Left ventricle myocardium superior (tissue), 1 donor: ENCODE results near the gene TPST2. TPM values are rescaled to one million over a fixed set of nuclear protein-coding genes. Genes with fewer than 3 reads are reported as not detected.

ENCODE experiments used
- ATAC-seq: fragments of 200-7000 bp; cut with Tn5 transposase; one replicate; pipeline ENCODE4 v1.9.1; 2020; ENCODE audit warnings: mild to moderate bottlenecking, moderate library complexity
- DNase-seq: peaks from one replicate; pipeline ENCODE4 v3.0.0-alpha.2; 2020
- intact Hi-C: fragments of 100-400 bp; cut with micrococcal nuclease; formaldehyde crosslinking; loops from one replicate; pipeline ENCODE4 v1.11.0; 2022
- total RNA-seq: library from RNA; stranded (reverse); fragmentation: NEBNext Ultra II Directional; extraction: Animal tissue kit (Norgen Biotek cat#: 25700); gene quantifications from one replicate; pipeline ENCODE4 v1.2.1, GENCODE V29; 2021
- donor health status: DM: no; HTN: yes; CAD: no; lungs with severe emphysema.

TPST2 gene
- total RNA-seq, 1 donor from 2014 or later, result 27.1 TPM

DNA sequence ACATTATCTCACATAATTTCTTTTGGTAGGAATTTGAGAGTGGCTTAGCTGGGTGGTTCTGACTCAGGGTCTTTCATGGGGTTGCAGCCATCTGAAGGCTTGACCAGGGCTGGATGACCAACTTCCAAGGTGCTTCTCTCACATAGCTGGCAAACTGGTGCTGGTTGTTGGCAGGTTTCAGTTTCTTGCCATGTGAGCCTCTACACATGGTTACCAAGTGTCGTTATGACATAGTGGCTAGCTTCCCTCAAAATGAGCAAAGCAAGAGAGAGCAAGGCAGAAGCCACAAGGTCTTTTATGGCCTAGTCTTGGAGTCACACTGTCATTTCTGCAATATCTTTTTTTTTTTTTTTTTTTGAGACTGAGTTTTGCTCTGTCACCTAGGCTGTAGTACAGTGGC is 73.4 kb downstream of the TPST2 start:
- ATAC-seq, result no peak
- DNase-seq, result no peak
- intact Hi-C loops, result no loop called here

DNA sequence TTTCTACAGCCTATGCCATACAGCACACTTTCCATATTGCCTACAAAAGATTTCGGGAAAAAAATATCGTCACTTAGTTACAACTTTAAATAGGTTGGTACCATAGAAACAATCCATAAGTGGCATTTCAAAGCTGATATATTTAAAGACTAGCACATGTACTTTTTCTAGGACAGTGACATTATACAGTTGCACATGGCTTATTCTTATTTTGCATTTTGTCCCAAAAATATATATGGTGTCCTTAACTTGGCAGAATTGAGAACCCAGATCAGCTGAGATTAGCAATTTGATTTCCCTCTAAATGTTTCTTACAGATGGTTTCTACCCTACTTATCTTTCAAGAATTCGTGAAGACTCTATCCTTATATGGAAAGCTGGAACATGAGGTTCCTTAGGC is 74.0 kb downstream of the TPST2 start:
- DNase-seq (no peak), ATAC-seq (no peak)
- intact Hi-C loops, result no loop called here

DNA sequence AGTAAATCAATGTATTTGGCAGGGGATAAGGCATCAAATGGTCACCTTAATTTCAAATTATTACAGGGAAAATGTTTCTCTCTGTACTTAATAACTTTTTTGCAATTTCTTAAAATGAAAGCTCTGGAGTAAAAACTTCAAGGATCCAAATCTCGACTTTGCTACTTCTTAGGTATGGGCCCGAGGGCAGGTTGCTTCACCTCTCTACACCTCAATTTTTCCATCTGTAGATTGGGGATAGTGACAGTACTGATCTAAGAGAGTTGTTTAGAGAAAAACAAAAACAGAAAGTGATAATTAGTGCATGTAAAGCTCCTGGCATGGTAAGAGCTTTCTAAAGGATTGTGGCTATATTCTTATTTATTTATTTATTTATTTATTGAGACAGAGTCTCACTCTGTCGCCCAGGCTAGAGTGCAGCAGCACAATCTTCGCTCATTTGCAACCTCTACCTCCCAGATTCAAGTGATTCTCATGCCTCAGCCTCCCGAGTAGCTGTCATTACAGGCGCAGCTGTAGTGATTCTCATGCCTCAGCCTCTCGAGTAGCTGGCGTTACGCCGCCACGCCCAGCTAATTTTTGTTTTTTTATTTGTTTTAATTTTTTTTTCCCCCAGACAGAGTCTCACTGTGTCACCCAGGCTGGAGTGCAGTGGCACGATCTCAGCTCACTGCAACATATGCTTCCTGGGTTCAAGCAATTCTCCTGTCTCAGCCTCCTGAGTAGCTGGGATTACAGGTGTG is 75.3 kb downstream of the TPST2 start:
- DNase-seq, result no peak
- intact Hi-C loops, result no loop called here
- no peak for ATAC-seq

DNA sequence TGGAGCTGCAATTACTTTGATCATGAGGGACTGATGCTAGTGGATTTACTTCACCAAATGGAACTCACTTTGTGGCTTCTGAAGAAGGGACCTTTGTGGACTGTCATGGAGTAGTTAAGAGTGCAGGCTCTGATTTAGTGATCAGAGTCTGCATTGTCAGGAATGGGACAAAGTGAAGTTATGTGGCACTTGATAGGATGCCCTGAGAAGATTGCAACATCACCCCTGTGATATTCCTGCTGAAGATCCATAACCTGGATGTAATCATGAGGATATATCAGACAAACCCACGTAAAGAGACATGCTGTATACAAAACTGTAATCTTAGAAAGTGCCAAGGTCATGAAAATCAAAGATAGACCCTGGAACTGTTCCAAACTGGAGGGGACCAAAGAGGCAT is 76.1 kb downstream of the TPST2 start:
- intact Hi-C loops, result no loop called here
- ATAC-seq, result no peak

DNA sequence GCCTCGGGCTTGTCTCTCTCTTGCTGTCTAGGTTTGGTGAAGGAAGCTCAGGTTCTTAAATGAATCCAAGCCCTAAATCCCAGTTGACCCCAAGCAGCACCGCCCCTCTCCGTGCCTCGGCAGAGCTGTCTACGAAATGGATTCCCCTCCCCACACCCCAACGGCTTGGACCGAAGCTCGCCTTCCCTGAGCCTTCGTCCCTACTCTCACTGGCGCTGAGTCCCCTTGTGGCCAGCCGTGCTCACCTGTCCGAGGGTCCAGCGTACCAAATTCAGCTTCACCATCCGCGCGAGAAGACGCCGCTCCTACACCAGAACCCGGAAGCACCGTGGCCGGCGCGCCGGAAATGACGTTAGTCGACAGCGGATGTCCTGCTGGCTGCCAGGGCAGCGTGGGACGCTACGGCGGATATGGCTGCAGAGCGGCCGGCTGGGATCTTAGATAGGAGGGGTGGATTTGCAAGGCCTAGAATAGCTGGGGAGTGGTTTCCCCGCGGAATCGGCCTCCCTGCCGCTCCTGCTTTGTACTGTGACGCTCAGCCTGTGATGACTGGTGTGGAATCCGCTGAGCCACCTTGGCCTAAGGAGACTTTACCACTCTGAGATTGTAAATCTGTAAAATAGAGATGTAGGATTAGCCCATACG is 77.7 kb downstream of the TPST2 start, which contains the start of gene TFIP11:
TFIP11 (minus strand) TSS at position 325 of the 645 bp plus-strand sequence. CDS start 2,201 bp downstream, outside the sequence.
- DNase-seq, result peak; percentile 97
- peak; percentile 99 for ATAC-seq
- intact Hi-C loops, result no loop called here

More for the DNA sequence above, 76.1 kb downstream of the TPST2 start:
- DNase-seq, result no peak

DNA sequence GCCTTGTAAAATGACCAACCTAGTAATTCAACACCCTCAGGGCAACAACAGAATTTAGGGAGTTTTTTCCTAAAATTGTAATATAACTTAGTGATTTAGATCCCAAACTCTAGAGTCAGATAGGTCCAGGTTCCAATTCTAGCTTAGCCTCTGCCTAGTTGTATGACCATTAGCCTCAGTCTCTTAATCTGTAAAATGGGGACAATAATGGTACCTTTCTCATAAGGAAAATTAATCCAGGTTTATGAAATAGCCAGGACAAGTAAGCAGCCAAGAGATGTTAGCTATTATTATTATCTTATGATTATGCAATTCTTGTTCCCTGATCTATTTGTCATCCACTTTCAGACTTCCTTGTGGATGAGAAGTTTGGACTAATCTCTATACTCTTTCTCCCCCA is 81.8 kb downstream of the TPST2 start:
- intact Hi-C loops, result loop anchor here (10.0 kb wide), 1 partner anchor 77 kb away; no protein-coding TSS in a partner anchor
- DNase-seq (no peak), ATAC-seq (no peak)

DNA sequence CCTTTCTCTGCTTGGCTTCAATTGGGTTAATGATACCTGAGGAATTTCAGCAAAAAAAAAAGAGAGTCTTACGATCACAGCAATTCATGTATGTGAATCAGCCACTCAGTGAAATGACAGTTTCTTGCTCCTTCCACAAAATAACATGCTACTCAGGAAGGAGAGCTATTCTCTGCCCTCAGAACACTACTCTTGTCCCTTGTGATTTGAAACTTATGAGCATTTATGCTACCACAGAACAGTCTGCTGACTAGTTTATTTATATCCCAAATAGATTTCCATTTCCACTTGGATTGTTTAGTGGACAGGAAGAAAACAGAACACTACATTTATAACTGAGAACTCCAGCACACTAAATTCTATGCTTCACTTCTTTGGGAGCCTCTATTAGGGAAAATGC is 86.2 kb downstream of the TPST2 start:
- intact Hi-C loops, result loop anchor here (10.0 kb wide), 1 partner anchor 81 kb away; no protein-coding TSS in a partner anchor
- ATAC-seq, result peak; percentile 77

DNA sequence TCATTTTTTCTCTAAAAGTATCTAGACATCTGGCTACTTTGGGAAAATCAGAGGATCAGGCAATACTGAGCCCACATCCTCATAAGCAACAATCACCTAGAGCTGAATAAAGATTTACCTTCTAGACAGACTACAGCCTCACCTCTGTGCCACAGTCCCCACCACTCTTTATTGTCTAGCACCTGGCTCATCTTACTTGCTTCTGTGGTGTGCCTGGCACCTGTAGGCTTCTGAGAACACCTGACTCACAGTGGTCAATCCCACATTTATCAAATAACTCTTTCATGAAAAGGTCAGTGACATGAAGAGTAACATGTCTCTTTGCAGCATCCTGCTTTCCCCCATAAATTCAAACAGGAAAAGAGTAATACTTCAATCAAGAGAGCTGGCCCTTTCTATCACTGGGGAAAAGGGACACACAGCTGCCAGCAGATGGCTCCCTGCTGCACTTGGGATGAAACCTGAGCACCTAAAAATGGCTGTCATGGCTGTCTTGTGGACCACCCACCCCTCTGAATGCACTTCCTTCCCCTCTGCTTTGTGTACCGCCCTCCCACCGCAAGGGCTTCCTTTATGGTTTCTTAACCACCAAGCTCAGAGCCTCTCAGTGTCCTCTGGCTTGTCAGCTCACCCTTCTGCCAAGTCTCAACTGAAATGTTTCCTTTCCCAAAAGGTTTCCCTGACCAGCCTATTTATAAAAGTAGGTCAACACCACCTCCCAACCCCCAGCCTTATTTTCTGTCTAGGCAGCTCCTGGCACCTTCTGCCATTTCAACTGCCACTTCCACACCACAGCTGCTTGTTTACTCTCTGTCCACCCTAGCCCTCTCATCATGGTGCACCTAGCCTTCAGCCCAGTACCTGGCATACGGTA is 87.0 kb downstream of the TPST2 start:
- intact Hi-C loops, result loop anchor here (10.0 kb wide), 1 partner anchor 82 kb away; no protein-coding TSS in a partner anchor
- ATAC-seq, result peak; percentile 95
- peak; percentile 44 for DNase-seq

More for the DNA sequence above, 86.2 kb downstream of the TPST2 start:
- no peak for DNase-seq

DNA sequence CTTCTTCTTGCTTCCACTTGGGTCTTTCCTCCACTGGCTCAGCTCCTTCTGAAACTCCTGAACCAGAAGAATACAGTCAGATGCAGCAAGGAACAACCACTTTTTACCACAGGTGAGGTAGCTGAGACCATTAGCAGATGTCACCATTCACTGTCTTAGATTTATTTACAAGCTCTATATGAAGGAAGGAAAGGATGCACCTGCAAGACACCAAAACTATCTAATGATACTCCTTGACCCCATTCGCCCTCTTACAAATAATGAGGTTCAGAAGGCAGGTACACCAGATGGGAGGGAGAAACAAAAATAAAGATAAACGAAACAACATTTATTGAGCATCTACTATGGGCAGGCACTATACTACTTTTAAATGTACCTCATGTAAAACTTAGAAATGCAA is 87.9 kb downstream of the TPST2 start:
- no peak for ATAC-seq
- intact Hi-C loops, result loop anchor here (10.0 kb wide), 1 partner anchor 83 kb away; no protein-coding TSS in a partner anchor
- DNase-seq, result no peak

DNA sequence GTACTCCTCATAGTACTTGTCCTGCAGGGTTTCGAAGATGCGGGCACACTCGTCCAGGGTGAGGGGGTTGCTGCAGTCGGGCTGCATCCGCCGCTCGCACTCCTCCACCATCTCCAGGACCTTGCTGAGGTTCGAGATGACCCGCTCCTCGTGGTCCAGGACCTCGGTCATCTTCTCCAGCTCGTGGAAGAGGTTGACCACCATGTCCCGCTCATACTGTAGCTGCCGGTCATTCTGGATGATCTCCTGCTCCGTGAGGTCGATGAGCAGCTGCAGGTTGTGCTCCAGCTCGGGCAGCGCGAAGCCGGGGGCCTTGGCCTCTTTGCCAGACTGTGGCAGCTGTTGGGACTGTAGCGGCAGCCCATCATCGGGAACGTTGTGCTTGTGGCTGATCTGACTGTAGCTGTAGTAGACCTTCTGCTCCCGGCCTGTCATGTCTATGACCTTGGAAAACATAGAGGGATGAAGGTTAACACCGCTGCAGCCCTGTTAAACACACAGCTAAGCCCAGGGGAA is 90.7 kb downstream of the TPST2 start:
- ATAC-seq (no peak), DNase-seq (no peak)
- intact Hi-C loops, result no loop called here

DNA sequence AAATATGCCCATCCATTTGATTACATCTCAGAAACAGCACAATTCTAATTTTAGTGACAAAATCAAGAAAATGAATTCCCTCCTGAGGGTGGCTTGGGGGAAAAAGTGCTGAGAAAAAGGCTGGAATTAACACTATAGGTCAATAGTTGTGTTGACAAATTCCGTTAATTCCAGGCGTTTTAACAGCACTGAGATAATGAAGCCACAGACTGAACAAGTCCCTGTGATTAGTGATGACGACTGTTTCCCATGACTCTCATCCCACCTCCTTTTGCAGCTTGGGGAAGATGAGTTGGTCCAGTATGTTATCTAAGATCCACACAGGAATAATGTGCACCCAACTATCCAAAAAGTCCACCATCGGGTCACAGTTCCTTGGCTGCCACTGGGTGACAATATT is 93.5 kb downstream of the TPST2 start:
- intact Hi-C loops, result no loop called here
- DNase-seq, result no peak
- no peak for ATAC-seq

DNA sequence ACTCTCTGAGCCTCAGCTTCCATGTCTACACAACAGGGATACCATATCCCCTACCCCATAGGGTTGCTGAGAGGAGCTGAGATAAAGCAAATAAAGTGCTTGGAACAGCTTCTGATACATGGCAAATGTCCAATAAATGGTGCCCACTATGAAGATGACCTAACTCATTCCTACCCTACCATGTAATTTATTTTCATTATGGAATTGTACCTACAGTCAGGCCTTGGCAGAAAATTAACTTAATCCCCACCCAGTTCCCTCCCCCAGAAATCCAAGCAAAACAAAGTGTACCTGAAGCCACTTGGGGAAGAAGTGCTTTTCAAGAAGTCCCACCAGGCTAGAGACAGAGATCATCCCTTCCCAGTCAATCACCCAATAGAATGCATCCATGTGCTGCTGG is 95.4 kb downstream of the TPST2 start:
- intact Hi-C loops, result no loop called here
- DNase-seq, result no peak

DNA sequence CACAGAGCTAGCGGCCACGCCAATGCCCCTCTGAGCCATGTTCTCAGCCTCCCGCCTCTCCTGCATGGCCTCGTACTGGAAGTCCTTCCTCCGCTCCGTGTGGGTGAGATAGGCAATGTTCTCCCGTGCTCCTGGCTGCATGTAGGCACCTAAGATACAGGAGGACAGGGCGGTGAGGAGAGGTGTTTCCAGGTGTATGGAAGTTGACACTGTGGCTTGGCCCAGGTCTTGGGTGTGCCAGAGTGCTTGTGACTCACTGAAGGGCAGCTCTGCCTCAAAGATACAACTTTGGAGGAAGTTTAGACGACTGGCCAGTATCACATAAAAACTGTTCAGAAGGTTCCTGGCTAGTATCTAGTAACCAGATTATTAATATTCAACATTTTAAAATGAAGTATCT is 97.7 kb downstream of the TPST2 start:
- DNase-seq, result no peak
- ATAC-seq, result no peak
- intact Hi-C loops, result no loop called here

More for the DNA sequence above, 95.4 kb downstream of the TPST2 start:
- no peak for ATAC-seq

DNA sequence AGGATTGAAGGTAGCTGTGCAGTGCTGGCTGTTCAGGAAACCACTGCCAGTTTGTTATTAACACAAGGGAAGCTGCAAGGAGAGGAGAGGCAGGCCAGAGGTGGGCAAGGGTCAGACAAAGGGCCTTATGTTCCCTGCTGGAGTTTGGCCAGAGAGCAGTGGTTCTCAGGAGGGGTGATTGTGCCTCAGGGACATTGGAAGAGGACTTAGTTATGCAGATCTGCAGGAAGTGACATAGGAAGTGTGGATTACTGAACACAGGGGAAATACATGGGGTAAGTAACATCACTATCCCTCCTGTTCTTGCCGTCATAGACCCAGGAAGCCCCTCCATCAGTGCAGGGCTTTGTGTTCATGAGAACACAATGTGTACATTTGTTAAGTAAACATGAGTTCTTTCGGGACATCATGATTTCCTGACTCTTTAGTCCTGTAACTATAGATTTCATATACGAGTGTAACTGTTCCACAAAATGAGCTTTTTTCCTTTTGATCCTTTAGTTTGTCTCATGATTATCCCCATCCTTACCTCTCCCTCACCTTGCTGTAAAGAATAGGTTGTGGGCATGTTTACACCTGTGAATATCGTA is 100.4 kb downstream of the TPST2 start:
- no peak for ATAC-seq

DNA sequence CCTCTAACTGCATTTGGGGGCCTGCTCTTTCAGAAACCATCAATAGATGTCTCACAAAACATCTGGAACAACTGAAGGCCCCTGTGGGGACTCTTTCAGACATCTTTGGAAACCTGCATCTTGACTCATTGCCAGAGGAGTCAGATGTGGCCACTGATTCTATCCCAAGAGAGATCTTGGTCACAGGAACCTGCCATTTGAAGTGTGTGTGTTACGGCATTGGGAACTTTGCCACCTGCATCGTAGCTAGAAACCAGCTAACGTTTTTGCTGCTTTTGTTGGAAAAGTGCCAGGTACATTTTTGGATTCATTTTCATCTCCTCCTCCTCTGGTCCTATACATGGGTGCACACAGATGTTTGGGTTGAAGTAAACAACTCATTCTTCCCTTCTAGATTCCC is 101.9 kb downstream of the TPST2 start:
- DNase-seq (no peak), ATAC-seq (no peak)
- intact Hi-C loops, result no loop called here

More for the DNA sequence above, 100.4 kb downstream of the TPST2 start:
- intact Hi-C loops, result no loop called here
- DNase-seq, result no peak

DNA sequence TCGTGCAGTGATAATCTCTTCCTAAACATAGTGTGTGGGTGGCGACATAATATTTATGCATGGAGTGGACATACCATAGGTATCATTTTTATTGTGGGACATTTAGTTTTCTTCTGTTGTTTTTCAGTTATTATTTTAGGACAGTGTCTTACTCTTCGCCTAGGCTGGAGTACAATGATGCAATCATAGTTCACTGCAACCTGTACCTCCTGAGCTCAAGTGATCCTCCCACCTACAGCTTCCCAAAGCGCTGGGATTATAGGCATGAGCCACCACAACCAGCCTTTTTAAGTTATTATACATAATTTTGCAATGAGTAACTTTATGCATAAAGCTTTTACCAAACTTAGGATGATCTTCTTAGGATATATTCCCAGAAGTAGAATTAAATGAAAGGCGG is 103.5 kb downstream of the TPST2 start:
- intact Hi-C loops, result no loop called here
- no peak for DNase-seq
- no peak for ATAC-seq

DNA sequence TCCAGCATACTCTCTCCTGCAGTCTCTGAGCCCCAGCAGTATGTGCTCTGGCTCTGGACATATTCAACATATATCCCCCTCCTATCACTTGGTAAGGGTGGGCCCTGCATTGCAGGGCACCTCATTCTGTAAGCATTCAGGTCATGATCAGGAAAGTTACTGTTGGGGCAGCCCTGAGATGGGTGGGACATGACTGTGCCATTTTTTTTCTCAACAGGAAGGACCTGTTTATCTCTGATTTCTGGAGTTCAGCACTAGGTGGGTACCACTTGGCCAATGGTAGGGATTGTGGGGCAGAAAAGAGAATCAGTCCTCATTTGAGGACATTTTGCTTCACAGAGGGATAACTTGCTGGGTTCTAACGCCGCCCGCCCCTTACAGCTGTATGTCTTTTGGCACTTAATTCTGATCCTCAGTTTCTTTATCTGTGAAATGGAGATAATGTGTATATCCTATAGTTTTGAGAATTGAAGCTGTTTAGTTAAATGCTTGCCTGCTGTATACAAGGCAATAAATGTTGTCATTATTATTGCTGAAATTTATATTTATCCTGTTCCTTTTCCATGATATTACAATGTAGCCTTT is 104.0 kb downstream of the TPST2 start:
- intact Hi-C loops, result no loop called here
- ATAC-seq (no peak), DNase-seq (no peak)

DNA sequence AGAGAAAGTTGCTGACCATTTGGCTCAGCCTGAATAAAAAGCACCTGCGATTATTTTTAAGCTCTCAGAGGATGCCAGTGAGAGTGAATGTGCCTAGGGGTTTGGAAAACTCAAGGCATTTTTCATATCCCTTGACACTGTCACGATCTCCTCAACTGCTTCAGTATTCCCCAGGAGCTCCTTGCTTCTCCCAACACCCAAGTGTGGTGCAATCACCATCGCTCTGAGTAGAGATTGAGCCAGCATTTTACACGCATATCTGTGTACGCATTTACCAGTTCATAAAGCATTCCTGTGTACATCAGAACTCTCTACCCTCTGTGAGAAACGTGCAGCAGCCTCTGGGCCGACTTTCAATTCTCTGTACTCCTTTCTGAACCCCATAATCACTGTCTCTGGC is 104.9 kb downstream of the TPST2 start:
- no peak for ATAC-seq
- intact Hi-C loops, result no loop called here
- DNase-seq, result no peak

DNA sequence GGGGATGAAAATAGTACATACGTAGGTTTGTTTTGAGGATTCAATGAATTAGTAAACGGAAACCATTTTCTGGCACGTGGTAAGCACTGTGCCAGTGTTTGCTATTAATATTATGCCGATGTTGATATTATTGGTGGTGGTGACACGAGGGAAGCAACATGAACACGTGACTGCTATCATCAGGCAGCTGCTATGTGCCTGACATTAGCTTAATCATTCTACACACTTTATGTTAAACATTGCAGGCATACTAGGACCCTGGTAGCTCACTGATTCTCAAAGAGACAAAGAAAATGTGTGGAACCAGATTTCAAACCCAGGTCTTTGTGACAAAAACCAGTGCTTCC is 105.6 kb downstream of the TPST2 start:
- ATAC-seq (no peak), DNase-seq (no peak)
- intact Hi-C loops, result no loop called here
